Cardiac muscle cell (in vitro differentiated cells and primary cell): Measurements from ENCODE around the gene KNG1. TPM values are rescaled to one million over a fixed set of nuclear protein-coding genes. Genes with fewer than 3 reads are reported as not detected.
A peak's percentile ranks its signal among the peaks of the same experiment; 100 is the strongest.

ENCODE experiments used
- DNase-seq, 2 donors: peaks; one replicate each; pipeline versions ENCODE4 v3.0.0 to v3.0.0-alpha.2; 2010 to 2017; ENCODE audit warnings: low read depth in 1 of 2, low spot score in 1 of 2
- H3K27ac ChIP-seq: fragments of 200-600 bp; sonication (generic); 2 replicates; pipeline ENCODE4 v1.5.1; 2016
- H3K27me3 ChIP-seq: fragments of 200-600 bp; sonication (generic); 2 replicates; pipeline ENCODE4 v1.6.0; 2016; ENCODE audit warnings: control low read depth
- H3K36me3 ChIP-seq: fragments of 200-600 bp; sonication (generic); 2 replicates; pipeline ENCODE4 v1.5.1; 2016; ENCODE audit warnings: control low read depth
- H3K4me1 ChIP-seq: fragments of 200-600 bp; sonication (generic); 2 replicates; pipeline ENCODE4 v1.8.1; 2017; ENCODE audit warnings: low read depth, mild to moderate bottlenecking, mixed run types
- H3K4me3 ChIP-seq: fragments of 200-600 bp; sonication (generic); 2 replicates; pipeline ENCODE4 v1.5.1; 2016; ENCODE audit warnings: mild to moderate bottlenecking
- H3K9me3 ChIP-seq: fragments of 200-600 bp; sonication (generic); 2 replicates; pipeline ENCODE4 v1.5.1; 2017; ENCODE audit warnings: low read depth, mild to moderate bottlenecking, control low read depth
- CTCF ChIP-seq: IDR thresholded peaks from 2 replicates; pipeline ENCODE4 v1.5.1; 2012; ENCODE audit warnings: low read depth, mild to moderate bottlenecking, low read length
- polyA plus RNA-seq: library from polyadenylated mRNA; unstranded; fragments of >200 nt; fragmentation: Nextera tagmentation; extraction: Ambion mirVana; gene quantifications from 2 replicates; pipeline ENCODE4 v1.2.1, GENCODE V29; 2016
- total RNA-seq: library from RNA; depleted of rRNA; stranded (reverse); fragments of >200 nt; gene quantifications from 2 replicates; pipeline ENCODE4 v1.2.3, GENCODE V29; 2016

Gene KNG1
- total and polyA plus RNA-seq, 2 experiments from 2014 or later: not detected

GRCh38 chr3:186742618-186743380, 25.6 kb downstream of the KNG1 start:
- Histone ChIP-seq H3K4me3 (no peak overlapping the region), H3K27me3 (no peaks in the 10 kb centered on the region), H3K9me3 (no peaks in the 10 kb centered on the region), H3K4me1 (no peaks in the 10 kb centered on the region), H3K36me3 (no peaks in the 10 kb centered on the region), H3K27ac (no peak overlapping the region)
- no peak for DNase-seq
- TF ChIP-seq CTCF: no peak

- Histone ChIP-seq H3K27me3 (no peaks in the 10 kb centered on the region), H3K4me1 (no peaks in the 10 kb centered on the region), H3K27ac (no peak overlapping the region), H3K9me3 (no peaks in the 10 kb centered on the region), H3K36me3 (no peaks in the 10 kb centered on the region), H3K4me3 (no peak overlapping the region)
- no peak for DNase-seq
- TF ChIP-seq CTCF: no peak
Observed at GRCh38 chr3:186743666-186744065, 26.5 kb downstream of the KNG1 start.

GRCh38 chr3:186746008-186746407, 28.8 kb downstream of the KNG1 start:
- no peaks in the 10 kb centered on the region for H3K36me3 ChIP-seq
- H3K4me1 ChIP-seq: no peaks in the 10 kb centered on the region
- no peaks in the 10 kb centered on the region for H3K27me3 ChIP-seq
- H3K9me3 ChIP-seq: no peaks in the 10 kb centered on the region
- TF ChIP-seq CTCF: no peak
- H3K4me3 ChIP-seq: no peak overlapping the region
- DNase-seq: peak; percentile 36 to 90
- H3K27ac ChIP-seq: peak overlapping the region; percentile 48

- H3K4me1 ChIP-seq: no peaks in the 10 kb centered on the region
- H3K4me3 ChIP-seq: no peak overlapping the region
- no peaks in the 10 kb centered on the region for H3K27me3 ChIP-seq
- DNase-seq: no peak
- no peaks in the 10 kb centered on the region for H3K9me3 ChIP-seq
- no peaks in the 10 kb centered on the region for H3K36me3 ChIP-seq
- no peak overlapping the region for H3K27ac ChIP-seq
- no peak for TF ChIP-seq CTCF
Observed at GRCh38 chr3:186750316-186750715, 33.2 kb downstream of the KNG1 start.

GRCh38 chr3:186751480-186751879, 34.3 kb downstream of the KNG1 start:
- Histone ChIP-seq H3K4me1 (no peaks in the 10 kb centered on the region), H3K4me3 (no peak overlapping the region), H3K27me3 (no peaks in the 10 kb centered on the region), H3K36me3 (no peaks in the 10 kb centered on the region), H3K27ac (no peak overlapping the region), H3K9me3 (no peaks in the 10 kb centered on the region)
- DNase-seq: no peak
- TF ChIP-seq CTCF: no peak
